ENCODE data around the gene TSNAX. TPM values are rescaled to one million over a fixed set of nuclear protein-coding genes. Genes with fewer than 3 reads are reported as not detected.
A peak's percentile ranks its signal among the peaks of the same experiment; 100 is the strongest.

Gene TSNAX
- total RNA-seq, 1 donor: 51.8 TPM

GRCh38 chr1:231594123-231594522, 65.7 kb downstream of the TSNAX start:
- no peak for DNase-seq (ENCODE audit: low read depth)
- no peak overlapping the region for H3K4me3 ChIP-seq (ENCODE audit: low read depth, low read length)
- TF ChIP-seq, protein P1, sequence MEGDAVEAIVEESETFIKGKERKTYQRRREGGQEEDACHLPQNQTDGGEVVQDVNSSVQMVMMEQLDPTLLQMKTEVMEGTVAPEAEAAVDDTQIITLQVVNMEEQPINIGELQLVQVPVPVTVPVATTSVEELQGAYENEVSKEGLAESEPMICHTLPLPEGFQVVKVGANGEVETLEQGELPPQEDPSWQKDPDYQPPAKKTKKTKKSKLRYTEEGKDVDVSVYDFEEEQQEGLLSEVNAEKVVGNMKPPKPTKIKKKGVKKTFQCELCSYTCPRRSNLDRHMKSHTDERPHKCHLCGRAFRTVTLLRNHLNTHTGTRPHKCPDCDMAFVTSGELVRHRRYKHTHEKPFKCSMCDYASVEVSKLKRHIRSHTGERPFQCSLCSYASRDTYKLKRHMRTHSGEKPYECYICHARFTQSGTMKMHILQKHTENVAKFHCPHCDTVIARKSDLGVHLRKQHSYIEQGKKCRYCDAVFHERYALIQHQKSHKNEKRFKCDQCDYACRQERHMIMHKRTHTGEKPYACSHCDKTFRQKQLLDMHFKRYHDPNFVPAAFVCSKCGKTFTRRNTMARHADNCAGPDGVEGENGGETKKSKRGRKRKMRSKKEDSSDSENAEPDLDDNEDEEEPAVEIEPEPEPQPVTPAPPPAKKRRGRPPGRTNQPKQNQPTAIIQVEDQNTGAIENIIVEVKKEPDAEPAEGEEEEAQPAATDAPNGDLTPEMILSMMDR (IDR thresholded peaks at IDR 0.05; ENCODE audit: insufficient read depth, low read depth, low read length): no peak

GRCh38 chr1:231594749-231595148, 66.3 kb downstream of the TSNAX start:
- TF ChIP-seq, protein P1 (IDR thresholded peaks at IDR 0.05; ENCODE audit: insufficient read depth, low read depth, low read length): no peak
- no peak for DNase-seq (ENCODE audit: low read depth)
- H3K4me3 ChIP-seq (ENCODE audit: low read depth, low read length): no peak overlapping the region

- TF ChIP-seq, protein P1 (IDR thresholded peaks at IDR 0.05; ENCODE audit: insufficient read depth, low read depth, low read length): no peak
- DNase-seq (ENCODE audit: low read depth): peak; percentile 72
Measured at GRCh38 chr1:231596337-231596791, 67.9 kb downstream of the TSNAX start.

DNA sequence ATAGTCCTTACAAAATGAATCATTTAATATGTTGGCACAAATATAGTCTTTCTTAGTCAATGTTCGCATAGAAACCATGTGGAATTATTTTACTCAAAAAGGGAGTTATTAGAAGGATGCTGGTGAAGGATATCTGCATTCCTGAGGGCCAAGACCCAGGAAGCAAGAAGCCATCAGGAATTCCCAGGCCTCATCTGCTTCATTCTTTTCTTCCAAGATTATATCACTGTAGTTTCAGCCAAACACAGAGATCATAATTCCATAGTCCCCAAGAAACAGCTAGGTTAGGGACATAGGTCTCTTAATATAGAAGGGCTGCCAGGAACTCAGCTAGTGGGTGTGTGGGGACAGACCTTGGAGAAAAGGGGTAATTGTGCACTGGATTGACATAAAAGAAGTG, 69.5 kb downstream of the TSNAX start:
- no peak for DNase-seq (ENCODE audit: low read depth)
- H3K4me3 ChIP-seq (ENCODE audit: low read depth, low read length): no peak overlapping the region
- TF ChIP-seq, protein P1 (IDR thresholded peaks at IDR 0.05; ENCODE audit: insufficient read depth, low read depth, low read length): no peak

More at GRCh38 chr1:231596337-231596791, 67.9 kb downstream of the TSNAX start:
- no peak overlapping the region for H3K4me3 ChIP-seq (ENCODE audit: low read depth, low read length)

GRCh38 chr1:231600458-231600976, 72.0 kb downstream of the TSNAX start:
- peak; percentile 68 for DNase-seq (ENCODE audit: low read depth)
- TF ChIP-seq, protein P1 (IDR thresholded peaks at IDR 0.05; ENCODE audit: insufficient read depth, low read depth, low read length): no peak
- no peak overlapping the region for H3K4me3 ChIP-seq (ENCODE audit: low read depth, low read length)

DNA sequence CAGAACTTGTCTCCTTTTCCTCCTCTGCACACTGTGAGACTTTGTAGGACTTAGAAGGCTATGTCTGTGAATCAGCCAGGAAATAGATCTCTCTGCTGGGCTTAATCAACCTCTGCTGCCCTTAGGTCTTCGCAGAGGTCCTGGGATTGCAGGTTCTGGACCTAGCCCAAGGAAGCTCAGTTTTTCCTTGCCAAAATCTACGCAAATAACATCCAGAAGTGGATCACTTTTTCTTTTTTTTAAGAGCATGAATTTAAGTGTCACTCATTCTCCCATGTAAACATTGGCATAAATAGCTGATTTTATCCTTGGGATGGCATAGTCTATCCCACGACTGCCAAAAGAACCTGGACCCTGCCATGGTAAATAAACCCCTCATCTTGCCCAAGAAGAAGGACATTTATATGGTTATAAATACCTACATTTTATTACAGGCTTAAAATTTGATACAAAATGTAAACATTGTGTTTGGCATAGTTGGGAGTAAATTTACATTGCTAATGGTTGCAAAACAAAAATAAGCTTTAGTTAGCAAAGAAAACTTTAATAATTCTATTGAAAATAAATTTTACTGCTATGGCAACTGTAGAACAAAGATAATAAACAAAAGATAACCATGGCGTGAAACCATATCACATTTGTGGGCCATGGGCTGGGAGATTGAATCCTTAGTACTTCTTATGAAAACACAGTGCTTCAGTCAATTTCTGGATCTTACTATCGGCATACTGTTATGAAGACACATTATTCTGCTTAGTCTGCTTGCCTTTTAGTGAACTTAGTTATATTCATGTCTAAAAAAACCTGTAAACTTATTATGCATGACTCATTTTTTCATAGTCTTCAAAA, 73.6 kb downstream of the TSNAX start:
- DNase-seq (ENCODE audit: low read depth): peak; percentile 72
- TF ChIP-seq, protein P1 (IDR thresholded peaks at IDR 0.05; ENCODE audit: insufficient read depth, low read depth, low read length): no peak
- no peak overlapping the region for H3K4me3 ChIP-seq (ENCODE audit: low read depth, low read length)

Data from fibroblast of villous mesenchyme (primary cell).